ENCODE results near the gene GTF3C5.
"Not testable (repeated sequence)": the region's sequence is repeated elsewhere in the genome, so short reads cannot be mapped to it uniquely, and the experiment has no call there.

GTF3C5 gene

GRCh38 chr9:133055788-133056420 lies 25.1 kb downstream of the GTF3C5 start:
- DNase-seq (ENCODE audit: low read depth), result no peak

- no peak for DNase-seq (ENCODE audit: low read depth)
These were observed 25.7 kb downstream of the GTF3C5 start for GRCh38 chr9:133056533-133056932.

GRCh38 chr9:133057006-133057405 lies 26.2 kb downstream of the GTF3C5 start:
- no peak for DNase-seq (ENCODE audit: low read depth)

- DNase-seq (ENCODE audit: low read depth), result no peak
These were observed 26.8 kb downstream of the GTF3C5 start for GRCh38 chr9:133057553-133057952.

- no peak for DNase-seq (ENCODE audit: low read depth)
These were observed 27.3 kb downstream of the GTF3C5 start for GRCh38 chr9:133058071-133058470.

GRCh38 chr9:133058550-133059320 lies 27.9 kb downstream of the GTF3C5 start:
- no peak for DNase-seq (ENCODE audit: low read depth)

GRCh38 chr9:133059623-133060022 lies 28.8 kb downstream of the GTF3C5 start:
- no peak for DNase-seq (ENCODE audit: low read depth)

GRCh38 chr9:133060417-133060841 lies 29.6 kb downstream of the GTF3C5 start:
- no peak for DNase-seq (ENCODE audit: low read depth)

GRCh38 chr9:133061019-133061763 lies 30.4 kb downstream of the GTF3C5 start:
- not testable (repeated sequence) for DNase-seq (ENCODE audit: low read depth)

GRCh38 chr9:133061764-133062145 lies 31.0 kb downstream of the GTF3C5 start, which contains the start of gene CEL:
TSS of gene CEL (plus strand) at chr9:133061981. CDS start at chr9:133062003, 22 bp downstream.
- not testable (repeated sequence) for DNase-seq (ENCODE audit: low read depth)

- DNase-seq (ENCODE audit: low read depth), result not testable (repeated sequence)
These were observed 31.8 kb downstream of the GTF3C5 start for GRCh38 chr9:133062569-133062968.

GRCh38 chr9:133063159-133063499 lies 32.3 kb downstream of the GTF3C5 start:
- no peak for DNase-seq (ENCODE audit: low read depth)

GRCh38 chr9:133063500-133064231 lies 32.9 kb downstream of the GTF3C5 start:
- DNase-seq (ENCODE audit: low read depth), result no peak

- no peak for DNase-seq (ENCODE audit: low read depth)
These were observed 33.7 kb downstream of the GTF3C5 start for GRCh38 chr9:133064241-133065069.

- no peak for DNase-seq (ENCODE audit: low read depth)
These were observed 34.2 kb downstream of the GTF3C5 start for GRCh38 chr9:133065070-133065388.

- DNase-seq (ENCODE audit: low read depth), result no peak
These were observed 35.6 kb downstream of the GTF3C5 start for GRCh38 chr9:133066181-133066983.

GRCh38 chr9:133067006-133067405 lies 36.2 kb downstream of the GTF3C5 start:
- no peak for DNase-seq (ENCODE audit: low read depth)

- no peak for DNase-seq (ENCODE audit: low read depth)
These were observed 37.0 kb downstream of the GTF3C5 start for GRCh38 chr9:133067813-133068212.

- not testable (repeated sequence) for DNase-seq (ENCODE audit: low read depth)
These were observed 37.6 kb downstream of the GTF3C5 start for GRCh38 chr9:133068431-133068830.

- DNase-seq (ENCODE audit: low read depth), result not testable (repeated sequence)
These were observed 39.7 kb downstream of the GTF3C5 start for GRCh38 chr9:133070500-133070961.

Data from T follicular helper cell (primary cell).